Measurements from ENCODE around the gene CPSF3.

GRCh38 chr2:9390151-9390850 lies 33.2 kb upstream of the CPSF3 start:
- no peak for TF ChIP-seq FOXM1 (IDR thresholded peaks at IDR 0.05; ENCODE audit: borderline replicate concordance)
- no peak for TF ChIP-seq ZNF384 (IDR thresholded peaks at IDR 0.05)
- no peak for TF ChIP-seq HDGF (IDR thresholded peaks at IDR 0.05; ENCODE audit: borderline replicate concordance)
- TF ChIP-seq ELF4 (IDR thresholded peaks at IDR 0.05): no peak
- TF ChIP-seq SP1 (IDR thresholded peaks at IDR 0.05): no peak
- TF ChIP-seq SUZ12 (IDR thresholded peaks at IDR 0.05): no peak
- TF ChIP-seq PKNOX1 (IDR thresholded peaks at IDR 0.05): no peak
- TF ChIP-seq ARNT (IDR thresholded peaks at IDR 0.05): no peak
- no peak for TF ChIP-seq FOXK2 (IDR thresholded peaks at IDR 0.05)
- TF ChIP-seq CTBP1 (IDR thresholded peaks at IDR 0.05; ENCODE audit: borderline replicate concordance): no peak
- TF ChIP-seq TARDBP (IDR thresholded peaks at IDR 0.05): no peak
- no peak for TF ChIP-seq FOXA1 (IDR thresholded peaks at IDR 0.05)
- no peak for TF ChIP-seq BHLHE40 (IDR thresholded peaks at IDR 0.05; ENCODE audit: borderline replicate concordance)

Data from HEK293T (cell line).